Nephron (organoid): Measurements from ENCODE around the gene APBB1IP.

Source experiments
- H3K27ac Mint-ChIP-seq, 3 experiments: 2 replicates each; pipeline ENCODE4 v1.8.0; 2020; ENCODE audit warnings: mixed read lengths in 3 of 3, mild to moderate bottlenecking in 2 of 3, moderate library complexity in 1 of 3
- H3K27me3 Mint-ChIP-seq: 2 replicates; pipeline ENCODE4 v1.8.0; 2021; ENCODE audit warnings: low read depth, mild to moderate bottlenecking, moderate library complexity, mixed read lengths
- H3K36me3 Mint-ChIP-seq: 2 replicates; pipeline ENCODE4 v1.8.0; 2020; ENCODE audit warnings: low read depth, mixed read lengths
- H3K4me1 Mint-ChIP-seq: 2 replicates; pipeline ENCODE4 v1.8.0; 2020; ENCODE audit warnings: mixed read lengths
- H3K4me3 Mint-ChIP-seq, 3 experiments: 2 replicates each; pipeline ENCODE4 v1.8.0; 2020; ENCODE audit warnings: mild to moderate bottlenecking in 3 of 3, mixed read lengths in 3 of 3, moderate library complexity in 2 of 3
- H3K9me3 Mint-ChIP-seq: 2 replicates; pipeline ENCODE4 v1.8.0; 2020; ENCODE audit warnings: mixed read lengths
- TF ChIP-seq, protein P1 (sequence below), 3 experiments: fragments of 200-600 bp; sonication (generic); IDR thresholded peaks; one replicate each; pipeline ENCODE4 v1.5.0; 2021; ENCODE audit warnings: antibody characterized with exemption in 3 of 3; ENCODE audit not compliant: unreplicated experiment in 3 of 3

Gene APBB1IP

DNA sequence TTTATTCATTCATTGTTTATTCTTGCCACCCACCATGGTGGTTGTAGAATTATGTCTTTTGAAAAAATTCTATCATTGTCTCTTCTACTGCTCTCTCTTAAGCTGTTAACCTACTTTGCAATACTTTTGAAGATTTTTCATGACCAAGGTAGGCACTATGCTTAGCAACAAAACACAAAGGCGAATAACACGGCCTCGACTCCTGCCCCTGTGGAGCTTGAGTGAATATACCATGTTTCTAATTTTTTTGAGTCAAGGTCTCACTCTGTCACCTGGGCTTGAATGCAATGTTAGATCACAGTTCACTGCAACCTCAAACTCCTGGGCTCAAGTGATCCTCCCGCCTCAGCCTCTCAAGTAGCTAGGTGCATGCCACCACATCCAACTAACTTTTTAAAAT is 39.4 kb downstream of the APBB1IP start:
- TF ChIP-seq, protein P1, sequence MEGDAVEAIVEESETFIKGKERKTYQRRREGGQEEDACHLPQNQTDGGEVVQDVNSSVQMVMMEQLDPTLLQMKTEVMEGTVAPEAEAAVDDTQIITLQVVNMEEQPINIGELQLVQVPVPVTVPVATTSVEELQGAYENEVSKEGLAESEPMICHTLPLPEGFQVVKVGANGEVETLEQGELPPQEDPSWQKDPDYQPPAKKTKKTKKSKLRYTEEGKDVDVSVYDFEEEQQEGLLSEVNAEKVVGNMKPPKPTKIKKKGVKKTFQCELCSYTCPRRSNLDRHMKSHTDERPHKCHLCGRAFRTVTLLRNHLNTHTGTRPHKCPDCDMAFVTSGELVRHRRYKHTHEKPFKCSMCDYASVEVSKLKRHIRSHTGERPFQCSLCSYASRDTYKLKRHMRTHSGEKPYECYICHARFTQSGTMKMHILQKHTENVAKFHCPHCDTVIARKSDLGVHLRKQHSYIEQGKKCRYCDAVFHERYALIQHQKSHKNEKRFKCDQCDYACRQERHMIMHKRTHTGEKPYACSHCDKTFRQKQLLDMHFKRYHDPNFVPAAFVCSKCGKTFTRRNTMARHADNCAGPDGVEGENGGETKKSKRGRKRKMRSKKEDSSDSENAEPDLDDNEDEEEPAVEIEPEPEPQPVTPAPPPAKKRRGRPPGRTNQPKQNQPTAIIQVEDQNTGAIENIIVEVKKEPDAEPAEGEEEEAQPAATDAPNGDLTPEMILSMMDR (IDR thresholded peaks at IDR 0.05; ENCODE audit: unreplicated experiment in 3 of 3) = no peak
- Mint-ChIP-seq H3K4me1 (no peaks in the 10 kb centered on the region), H3K36me3 (no peaks in the 10 kb centered on the region), H3K4me3 (no peak overlapping the region), H3K9me3 (no peaks in the 10 kb centered on the region), H3K27ac (no peak overlapping the region), H3K27me3 (no peaks in the 10 kb centered on the region)

DNA sequence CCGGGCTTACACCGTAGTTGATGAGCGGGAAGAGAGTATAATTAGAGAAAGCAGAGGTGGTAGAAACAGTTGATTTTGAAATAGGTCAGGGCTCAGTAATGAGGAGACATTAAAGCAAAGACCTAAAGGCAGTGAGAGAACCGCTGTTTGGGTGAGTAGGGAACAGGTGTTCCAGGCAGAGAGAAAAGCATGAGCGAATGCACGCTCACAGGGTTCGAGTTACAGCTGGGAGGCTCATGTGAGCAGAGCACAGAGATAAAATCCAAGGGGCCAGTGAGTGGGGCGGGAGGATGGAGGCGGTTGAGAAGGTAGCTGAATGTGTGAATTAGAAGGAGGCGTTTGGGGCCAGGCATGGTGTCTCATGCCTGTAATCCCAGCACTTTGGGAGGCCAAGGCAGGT is 39.9 kb downstream of the APBB1IP start:
- no peaks in the 10 kb centered on the region for H3K4me1 Mint-ChIP-seq
- no peaks in the 10 kb centered on the region for H3K9me3 Mint-ChIP-seq
- H3K4me3 Mint-ChIP-seq = no peak overlapping the region
- no peak overlapping the region for H3K27ac Mint-ChIP-seq
- TF ChIP-seq, protein P1 (IDR thresholded peaks at IDR 0.05; ENCODE audit: unreplicated experiment in 3 of 3) = no peak
- no peaks in the 10 kb centered on the region for H3K27me3 Mint-ChIP-seq
- H3K36me3 Mint-ChIP-seq = no peaks in the 10 kb centered on the region

DNA sequence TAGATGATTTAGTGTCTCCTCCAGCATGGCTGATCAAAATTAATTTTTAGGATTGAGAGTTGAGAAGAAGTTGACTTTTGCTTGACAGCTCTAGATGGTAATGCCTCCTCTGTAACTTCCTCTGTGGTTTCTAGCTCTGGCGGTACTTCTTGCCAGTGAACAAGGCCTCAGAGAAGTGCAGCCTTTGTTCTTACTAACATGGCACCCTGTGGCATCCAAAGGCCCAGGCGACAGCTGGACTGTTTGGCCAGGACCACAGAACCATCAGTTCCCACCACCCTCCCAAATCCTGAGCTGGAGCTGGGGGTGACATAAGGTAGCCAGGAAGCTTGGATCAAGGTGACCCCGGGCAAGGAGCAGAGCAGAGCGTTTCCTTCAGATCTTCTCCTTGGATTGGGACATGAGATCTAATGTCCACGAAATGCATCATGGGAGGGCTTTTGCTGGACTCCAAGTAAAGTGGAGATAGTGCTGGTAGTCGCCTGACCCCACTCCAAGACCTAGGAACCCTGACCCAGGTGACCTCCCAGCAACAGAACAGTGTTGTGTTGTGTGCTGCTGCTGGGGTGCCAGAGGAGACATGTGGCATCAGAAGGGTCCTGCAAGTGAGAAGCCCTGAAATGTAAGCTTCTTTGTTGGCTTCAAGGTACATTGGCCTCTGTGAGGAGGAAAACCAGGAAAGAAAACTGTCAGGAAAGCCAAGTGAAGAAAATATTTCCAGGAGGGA is 41.8 kb downstream of the APBB1IP start:
- no peaks in the 10 kb centered on the region for H3K9me3 Mint-ChIP-seq

DNA sequence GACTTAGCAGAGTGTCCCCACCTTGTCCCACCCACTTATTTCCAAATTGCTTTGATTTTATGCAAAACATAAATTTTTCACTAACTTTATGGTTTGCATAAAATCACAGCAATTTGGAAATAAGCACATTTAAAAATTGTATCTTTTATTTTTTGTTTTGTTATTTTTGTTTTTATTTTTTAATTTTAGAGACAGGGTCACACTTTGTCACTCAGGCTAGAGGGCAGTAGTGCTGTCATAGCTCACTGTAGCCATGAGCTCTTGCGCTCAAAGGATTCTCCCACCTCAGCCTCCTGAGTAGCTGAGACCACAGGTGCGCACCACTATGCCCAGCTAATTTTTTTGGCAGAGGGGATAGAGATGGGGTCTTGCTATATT is 43.2 kb downstream of the APBB1IP start:
- H3K4me3 Mint-ChIP-seq = no peak overlapping the region
- no peaks in the 10 kb centered on the region for H3K9me3 Mint-ChIP-seq
- TF ChIP-seq, protein P1 (IDR thresholded peaks at IDR 0.05; ENCODE audit: unreplicated experiment in 3 of 3) = no peak
- H3K27ac Mint-ChIP-seq = no peak overlapping the region
- no peaks in the 10 kb centered on the region for H3K36me3 Mint-ChIP-seq
- no peaks in the 10 kb centered on the region for H3K4me1 Mint-ChIP-seq
- H3K27me3 Mint-ChIP-seq = no peaks in the 10 kb centered on the region

More for the DNA sequence above, 41.8 kb downstream of the APBB1IP start:
- TF ChIP-seq, protein P1 (IDR thresholded peaks at IDR 0.05; ENCODE audit: unreplicated experiment in 3 of 3) = no peak
- H3K27me3 Mint-ChIP-seq = no peaks in the 10 kb centered on the region
- no peaks in the 10 kb centered on the region for H3K36me3 Mint-ChIP-seq
- H3K4me1 Mint-ChIP-seq = no peaks in the 10 kb centered on the region
- H3K27ac Mint-ChIP-seq = no peak overlapping the region
- no peak overlapping the region for H3K4me3 Mint-ChIP-seq

DNA sequence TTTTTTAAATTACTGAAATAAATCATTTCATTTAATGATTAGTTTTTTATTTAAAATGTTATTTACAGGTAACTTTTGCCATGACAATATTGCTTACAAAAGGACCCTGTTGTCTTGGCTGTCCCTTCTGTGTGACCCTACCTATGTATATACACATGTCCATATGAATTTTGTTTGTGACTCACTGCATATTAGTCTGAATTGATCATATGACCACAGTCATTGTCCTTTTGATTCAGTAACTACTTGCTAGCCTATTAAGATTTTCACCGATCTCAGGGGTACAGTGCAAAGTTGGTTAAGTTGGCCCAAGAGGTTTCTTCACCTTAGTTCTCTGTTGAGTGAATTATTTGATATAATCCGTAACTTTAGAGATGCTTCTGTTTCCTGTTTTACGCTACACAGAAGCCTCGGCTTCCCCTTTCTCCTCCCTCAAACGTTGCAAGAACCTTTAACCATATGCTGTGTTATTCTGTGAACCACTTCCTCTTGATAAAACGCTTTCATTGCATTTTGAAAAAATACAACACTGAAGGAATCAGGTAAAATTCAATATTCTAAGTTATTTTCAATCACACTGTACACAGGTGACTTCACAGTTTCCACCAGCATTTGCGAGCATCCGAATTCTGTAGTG is 43.9 kb downstream of the APBB1IP start:
- Mint-ChIP-seq H3K4me3 (no peak overlapping the region), H3K36me3 (no peaks in the 10 kb centered on the region), H3K9me3 (no peaks in the 10 kb centered on the region), H3K27ac (no peak overlapping the region), H3K4me1 (no peaks in the 10 kb centered on the region), H3K27me3 (no peaks in the 10 kb centered on the region)
- TF ChIP-seq, protein P1 (IDR thresholded peaks at IDR 0.05; ENCODE audit: unreplicated experiment in 3 of 3) = no peak

DNA sequence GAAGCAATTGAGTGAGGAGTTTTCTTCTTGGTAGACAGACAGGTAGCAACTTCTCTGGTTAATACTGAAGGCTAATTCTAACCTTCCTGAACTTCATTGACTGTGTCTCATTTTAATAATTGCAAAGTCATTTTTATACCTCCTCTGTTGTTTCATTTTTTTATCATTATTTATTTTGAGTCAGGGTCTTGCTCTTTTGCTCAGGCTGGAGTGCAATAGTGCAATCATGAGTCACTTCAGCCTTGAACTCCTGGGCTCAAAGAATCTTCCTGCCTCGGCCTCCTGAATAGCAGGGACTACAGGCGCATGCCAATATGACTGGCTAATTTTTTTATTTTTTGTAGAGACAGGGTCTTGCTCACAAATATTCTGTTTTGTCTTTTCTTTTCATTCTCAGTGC is 45.4 kb downstream of the APBB1IP start:
- no peaks in the 10 kb centered on the region for H3K4me1 Mint-ChIP-seq
- H3K27ac Mint-ChIP-seq = no peak overlapping the region
- H3K27me3 Mint-ChIP-seq = no peaks in the 10 kb centered on the region
- no peak overlapping the region for H3K4me3 Mint-ChIP-seq
- TF ChIP-seq, protein P1 (IDR thresholded peaks at IDR 0.05; ENCODE audit: unreplicated experiment in 3 of 3) = no peak
- no peaks in the 10 kb centered on the region for H3K9me3 Mint-ChIP-seq
- H3K36me3 Mint-ChIP-seq = no peaks in the 10 kb centered on the region
